NCI-H2029 (cell line): ENCODE results near the gene BIN1.

Experiments
- DNase-seq: peaks from one replicate; lab custom pipeline; 2025; lab: John Stamatoyannopoulos, UW

The BIN1 gene

DNA sequence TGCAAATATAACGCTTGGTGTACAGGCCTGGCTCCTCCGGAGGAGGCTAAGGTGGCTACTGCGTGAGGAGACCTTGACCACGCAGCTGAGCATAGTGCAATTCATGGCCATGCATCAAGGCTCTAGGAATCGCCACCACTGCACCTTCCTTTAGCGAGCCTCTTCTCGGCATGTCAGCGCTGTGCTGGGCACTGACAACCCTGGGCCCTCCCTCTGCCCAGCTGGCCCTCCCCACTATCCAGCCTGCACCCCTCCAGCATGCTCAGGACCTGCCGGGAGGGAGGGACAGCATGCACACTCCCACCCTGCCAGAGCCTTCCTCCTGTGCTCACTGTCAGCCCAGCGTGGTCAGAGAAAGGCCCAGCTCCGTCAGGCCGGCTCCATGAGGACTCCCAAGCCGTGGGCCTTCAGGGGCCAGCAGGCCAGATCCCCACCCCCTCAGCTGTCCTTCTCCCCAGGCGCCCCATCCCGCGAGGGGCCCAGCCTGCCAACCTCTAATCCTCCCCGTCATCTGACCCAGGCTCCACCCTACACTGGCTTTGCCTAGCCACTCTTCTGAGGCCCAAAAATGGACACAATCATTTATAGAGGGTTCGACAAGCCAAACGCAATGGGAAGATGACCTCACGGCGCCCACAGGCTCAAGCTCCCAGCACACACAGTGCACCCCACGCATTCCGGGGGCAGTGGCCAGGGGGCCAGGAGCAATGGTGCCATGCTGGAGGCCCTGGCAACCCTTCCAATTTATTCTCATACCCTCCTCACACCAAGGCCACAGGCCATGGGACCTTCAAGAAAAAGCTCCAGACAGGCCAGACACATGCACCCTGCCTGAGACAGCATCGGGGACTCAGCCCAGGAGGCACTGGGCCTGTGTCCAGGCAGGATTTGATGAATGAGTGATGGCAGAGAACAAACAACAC is 3.5 kb downstream of the BIN1 start:
- DNase-seq: no peak

DNA sequence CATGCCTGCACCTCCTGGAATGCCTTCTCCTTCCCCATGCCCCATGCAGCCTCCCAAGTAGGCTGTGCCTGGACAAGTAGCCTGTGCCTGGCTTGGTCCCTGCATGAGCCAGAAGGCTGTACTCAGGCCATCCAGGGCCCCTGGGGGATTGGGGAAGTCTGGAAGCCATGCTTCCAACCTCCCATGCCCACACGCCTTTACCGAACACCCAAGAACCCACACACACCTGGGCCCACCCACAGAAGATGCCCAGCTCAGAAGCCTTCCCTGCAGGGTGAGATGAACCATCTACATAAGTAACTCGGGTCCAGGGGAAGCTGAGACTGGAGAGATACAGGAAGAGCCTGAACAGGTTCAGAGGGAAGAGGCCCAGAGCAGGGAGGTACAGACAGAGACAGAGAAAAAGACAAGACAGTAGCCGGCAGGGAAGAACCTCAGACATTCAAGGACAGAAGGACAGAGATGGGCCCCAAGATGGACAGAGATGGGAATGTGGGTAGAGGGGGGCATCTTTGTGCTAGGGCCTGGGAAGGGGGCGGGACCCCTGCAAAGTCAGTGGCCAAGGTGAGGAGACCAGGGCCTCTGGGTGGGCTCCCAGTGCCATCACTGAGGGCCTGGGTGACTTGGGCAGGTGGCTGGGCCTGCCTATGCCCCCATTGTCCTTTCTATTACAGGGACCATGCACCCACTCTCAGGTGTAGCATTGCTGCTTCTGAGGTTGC is 4.3 kb downstream of the BIN1 start:
- no peak for DNase-seq

DNA sequence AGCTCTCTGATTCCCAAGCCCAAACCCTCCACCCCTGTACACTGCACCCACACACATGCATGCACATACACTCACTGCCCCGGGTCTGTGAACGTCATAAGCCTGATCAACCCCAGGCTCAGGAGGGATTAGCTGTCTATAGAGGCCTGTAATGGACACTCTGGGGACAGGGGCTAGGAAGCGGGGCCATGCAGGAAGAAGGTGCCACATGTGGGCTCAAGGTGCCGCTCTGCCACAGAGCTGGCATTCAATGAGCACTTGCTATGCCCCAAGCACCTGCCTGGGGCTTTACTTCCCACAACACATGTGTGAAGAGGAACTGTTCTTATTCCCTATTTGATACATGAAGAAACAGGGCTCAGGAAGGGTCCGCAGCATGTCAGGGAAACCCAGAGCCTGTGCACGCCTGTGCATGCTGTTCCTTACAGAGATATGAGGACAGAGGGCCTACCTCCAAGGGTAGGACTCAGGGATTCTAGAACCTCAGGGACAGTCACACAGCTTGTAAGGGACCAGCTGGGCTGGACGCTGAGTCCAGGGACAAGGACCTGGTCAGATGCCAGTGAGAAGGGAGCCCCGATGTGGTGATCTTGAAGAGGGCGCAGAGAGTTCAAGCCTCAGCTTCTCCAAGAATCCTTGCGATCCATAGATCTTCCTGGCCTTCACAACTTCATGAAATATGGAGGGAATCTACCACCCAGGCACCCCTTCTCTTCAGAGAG is 5.0 kb downstream of the BIN1 start:
- DNase-seq: no peak

DNA sequence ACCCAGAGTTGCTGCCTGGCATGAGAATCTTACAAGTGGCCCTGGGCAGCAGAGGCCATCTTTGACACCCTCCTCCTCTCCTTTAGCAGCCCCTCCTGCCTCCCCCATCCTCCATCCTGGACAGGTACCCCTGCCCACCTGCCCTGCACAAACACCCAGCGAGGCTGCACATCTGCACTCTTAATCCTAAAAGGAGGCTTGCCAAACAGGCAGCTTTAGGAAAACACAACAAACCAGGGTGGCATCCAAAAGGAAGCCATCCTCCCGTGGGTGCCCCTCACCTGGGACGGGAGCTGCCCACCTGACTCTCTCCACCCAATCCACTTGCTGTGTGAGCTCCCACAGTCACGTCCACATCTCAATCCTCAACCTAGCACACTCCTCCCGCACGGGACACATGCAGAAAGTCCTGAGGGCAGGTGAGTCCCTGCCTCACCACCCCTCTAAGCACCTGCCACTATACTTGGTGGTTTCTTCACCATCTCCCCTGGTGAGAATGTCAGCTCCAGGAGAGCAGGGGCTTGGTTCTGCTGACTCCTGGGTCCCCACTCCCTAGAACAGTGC is 5.8 kb downstream of the BIN1 start:
- no peak for DNase-seq

DNA sequence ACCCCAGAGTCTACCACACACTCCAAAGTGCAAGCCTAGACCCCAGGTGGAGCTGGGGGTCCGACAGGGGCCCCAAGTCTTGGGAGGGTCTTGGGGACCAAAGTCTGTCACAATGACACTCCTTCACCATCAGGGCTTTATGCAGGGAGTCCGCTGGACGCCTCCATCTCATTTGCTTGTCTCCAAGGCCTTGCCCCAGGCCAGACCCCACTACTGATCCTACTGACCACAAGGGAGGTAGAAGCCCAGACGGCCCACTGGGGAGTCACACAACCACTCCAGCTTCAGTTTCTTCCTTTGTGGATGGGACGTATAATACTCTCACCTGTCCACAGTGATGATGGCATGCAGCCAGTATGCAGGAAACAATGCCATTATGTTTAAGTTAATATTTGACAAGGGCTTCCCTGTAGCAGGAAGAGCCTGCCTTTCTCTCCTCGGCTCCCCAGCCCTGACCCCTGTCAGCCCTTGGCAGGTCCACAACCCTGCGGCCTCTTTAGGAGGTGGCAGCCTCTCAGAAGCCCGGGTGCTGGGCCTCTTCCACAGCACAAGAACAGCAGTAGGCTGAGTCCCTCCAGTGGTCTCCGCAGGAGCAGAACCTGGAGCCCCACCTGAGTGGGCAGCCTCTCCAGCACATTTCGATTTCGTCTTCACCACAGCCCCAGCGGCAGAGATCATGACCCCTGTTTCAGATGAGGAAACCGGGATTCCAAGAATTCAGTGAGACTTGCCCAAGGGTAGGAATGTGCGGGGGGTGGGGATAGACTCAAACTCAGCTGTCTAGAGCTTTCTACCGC is 6.5 kb downstream of the BIN1 start:
- peak; percentile 74 for DNase-seq

DNA sequence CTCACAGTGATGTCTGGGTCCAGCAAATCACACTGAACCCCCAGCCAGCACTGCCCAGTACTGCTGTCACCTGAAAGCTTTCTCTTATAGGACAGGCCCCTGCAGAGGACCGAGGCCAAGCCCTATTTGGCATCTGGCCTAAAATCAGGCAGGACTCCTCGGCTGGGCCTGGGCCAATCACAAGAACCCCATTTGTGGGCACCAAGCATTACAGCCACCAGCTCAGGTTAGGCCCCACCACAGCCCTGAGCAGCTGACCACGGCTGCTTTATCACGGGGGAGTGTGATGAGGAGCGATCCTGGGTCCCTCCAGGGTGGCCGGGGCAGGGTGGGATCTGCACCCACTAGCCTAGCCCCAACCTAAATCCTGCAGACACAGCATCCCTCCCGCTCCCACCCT is 8.2 kb downstream of the BIN1 start:
- no peak for DNase-seq

DNA sequence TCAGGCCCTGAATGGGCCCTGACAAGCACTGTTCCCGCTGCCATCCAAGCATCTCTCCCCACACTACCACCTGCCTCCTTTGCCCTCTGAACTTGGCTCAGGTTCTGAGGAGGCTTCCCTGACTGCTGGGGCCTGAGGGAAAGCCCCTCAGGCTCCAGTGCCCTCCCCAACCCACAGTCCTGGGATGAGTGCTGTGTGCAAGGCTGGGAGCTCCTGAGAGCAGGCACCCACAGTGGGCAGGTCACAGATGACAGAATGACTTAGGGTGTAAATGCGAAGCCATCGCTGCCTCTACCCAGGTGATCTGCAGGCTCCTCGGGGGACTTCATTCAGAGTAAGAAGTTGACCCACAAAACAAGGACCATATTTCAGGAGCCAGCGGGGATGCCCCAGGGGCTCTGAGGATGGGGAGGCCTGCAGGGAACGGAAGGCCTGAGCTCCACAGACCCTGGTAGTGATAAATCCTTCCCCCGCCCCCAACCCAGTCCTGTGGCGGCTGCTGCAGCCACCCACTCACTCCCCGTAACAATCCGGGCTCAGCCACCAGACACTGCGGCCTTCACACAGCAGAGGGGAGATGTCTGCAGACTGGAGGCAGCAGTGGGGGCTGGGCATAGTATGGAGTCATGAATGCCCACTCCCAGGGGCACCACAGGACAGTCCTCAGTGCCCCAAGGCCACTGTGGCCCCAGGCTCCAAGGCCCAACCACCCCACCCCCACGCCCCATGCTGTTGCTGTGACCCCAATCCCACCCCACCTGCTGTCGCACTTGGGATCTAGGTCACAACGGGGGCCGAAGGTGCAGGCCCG is 8.9 kb downstream of the BIN1 start:
- no peak for DNase-seq

DNA sequence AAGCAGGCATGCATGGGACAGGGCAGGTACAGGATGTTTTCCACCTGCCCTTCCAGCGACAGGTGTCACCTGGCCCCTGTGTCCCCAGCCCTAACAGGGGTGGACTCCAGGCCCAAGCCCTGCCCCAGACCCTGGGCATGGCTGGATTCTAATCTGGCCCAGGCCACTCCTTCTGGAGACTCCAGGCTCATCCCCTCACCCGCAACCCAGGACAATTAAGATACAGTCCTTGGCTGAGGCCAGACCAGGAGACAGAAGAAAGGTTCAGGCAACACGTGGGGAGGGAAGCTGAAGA is 9.5 kb downstream of the BIN1 start:
- no peak for DNase-seq

DNA sequence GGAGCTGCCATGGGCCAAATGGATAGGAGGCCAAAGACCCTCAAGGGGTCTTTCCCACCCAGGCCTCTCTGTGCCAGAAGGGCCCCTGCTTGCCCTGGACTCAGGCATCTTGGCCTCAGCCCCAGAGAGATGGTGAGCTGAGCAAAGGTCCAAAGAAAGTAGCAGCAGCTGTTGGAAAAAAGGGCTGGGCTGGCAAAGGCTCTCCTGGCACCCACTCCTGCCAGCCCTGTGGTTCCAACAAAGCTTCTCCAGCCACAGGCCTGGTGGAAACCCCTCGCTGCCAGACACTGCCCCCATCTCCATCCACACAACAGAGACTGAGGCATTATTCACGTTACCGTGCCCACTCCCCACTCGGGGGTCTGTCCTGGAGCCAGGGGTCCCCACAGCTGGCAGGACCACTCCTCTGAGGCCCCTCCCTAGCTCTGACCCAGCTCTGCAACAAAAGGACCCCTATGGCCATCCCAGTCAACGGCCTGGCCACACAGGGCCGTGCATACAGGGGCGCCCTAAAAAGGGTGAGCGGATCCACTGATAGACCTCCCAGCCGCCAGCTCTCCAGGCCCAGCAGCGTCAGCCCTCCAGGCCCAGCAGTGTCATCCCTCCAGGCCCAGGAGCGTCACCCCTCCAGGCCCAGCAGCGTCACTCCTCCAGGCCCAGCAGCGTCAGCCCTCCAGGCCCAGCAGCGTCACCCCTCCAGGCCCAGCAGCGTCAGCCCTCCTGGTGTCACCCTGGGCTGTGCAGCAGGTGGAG is 10.1 kb downstream of the BIN1 start:
- DNase-seq: no peak

DNA sequence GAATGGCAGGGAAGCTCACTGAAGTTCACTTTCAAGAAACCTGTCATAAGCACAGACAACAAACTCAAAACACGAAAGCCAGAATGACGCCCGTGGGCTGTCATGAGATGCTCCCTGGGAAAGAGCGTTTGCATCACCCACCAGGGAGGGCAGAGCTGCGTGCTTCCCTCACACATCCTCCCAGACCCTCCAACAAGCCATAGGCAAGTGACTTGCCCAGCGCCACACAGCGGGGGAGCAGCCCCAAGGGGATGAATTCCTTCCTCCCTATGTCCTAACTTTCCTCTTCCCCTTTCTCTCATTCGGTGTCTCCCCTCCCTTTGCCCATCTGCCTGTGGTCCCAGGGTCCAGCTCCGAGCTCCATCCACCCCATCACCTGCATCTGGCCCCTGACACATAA is 10.7 kb downstream of the BIN1 start:
- DNase-seq: no peak

DNA sequence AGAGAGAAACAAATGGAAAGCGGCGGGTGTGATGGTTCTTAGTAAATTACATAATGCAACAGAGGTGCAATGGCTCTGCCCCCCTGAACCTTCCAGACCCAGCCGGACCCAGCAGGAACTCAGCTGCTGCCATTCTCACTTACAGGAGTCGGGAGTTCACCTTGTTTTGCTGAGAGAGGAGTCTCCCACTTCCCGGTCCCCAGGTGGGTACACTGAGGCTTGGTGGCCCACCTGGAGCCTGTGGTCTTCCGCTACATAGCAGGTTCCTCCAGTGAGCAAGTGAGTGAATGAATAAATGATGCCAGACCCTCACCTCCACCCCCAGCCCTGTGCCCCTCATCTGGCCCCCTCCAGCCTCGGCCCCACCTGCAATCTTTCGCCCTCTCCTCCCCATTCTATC is 11.2 kb downstream of the BIN1 start:
- DNase-seq: no peak

DNA sequence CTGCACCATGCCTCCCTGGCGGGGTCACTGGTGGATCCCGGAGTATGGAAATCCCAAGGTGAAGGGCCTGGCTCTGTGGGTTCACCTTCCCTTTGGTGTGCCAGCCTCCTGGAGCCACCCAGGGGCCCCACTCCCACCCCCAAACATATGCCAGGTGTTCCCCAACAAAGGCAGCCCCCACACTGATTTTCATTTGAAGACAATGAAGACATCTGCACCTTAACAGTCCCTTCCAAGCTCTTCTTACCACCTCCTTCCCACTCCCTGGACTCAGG is 11.7 kb downstream of the BIN1 start:
- DNase-seq: no peak

DNA sequence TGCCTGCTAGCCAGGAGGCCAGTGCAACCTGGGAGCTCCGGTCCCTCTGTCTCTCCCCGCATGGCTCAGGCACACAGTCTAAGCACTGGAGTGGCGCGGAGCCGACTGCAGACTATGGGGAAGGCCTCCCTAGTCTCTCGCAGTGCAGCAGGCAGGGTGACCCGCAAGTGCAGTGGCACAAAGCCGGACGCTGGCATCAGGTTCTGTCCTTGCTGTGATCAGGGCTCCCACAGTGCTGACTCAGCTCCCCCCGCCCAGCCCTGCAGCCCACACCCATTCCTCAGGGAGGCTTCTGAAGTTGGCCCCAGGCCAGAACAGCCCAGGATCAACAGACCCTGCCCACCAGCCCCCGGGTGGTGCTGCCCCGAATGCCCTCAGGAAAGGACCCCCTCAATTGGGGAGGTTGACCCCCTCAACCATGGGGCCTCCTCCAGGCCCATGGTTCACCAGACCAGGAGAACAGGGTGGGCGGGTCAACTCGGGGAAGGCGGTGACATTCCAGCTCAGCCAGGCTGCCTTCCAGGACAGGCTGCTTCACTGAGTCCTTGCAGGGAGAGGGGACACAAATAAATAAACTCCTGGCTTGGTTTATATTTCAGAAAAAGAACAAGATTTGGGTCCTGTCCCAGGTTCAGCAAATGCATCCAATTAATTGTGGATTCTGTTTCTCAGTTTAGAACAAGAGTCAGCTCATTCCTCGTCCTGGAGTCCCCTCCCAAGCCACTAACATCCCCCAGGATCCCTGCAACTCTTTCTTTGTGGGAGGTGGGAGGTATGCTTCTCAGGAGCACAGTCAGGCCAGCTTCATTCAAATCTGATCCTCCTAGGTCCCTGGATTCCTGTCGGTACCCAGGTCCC is 12.2 kb downstream of the BIN1 start:
- DNase-seq: no peak

DNA sequence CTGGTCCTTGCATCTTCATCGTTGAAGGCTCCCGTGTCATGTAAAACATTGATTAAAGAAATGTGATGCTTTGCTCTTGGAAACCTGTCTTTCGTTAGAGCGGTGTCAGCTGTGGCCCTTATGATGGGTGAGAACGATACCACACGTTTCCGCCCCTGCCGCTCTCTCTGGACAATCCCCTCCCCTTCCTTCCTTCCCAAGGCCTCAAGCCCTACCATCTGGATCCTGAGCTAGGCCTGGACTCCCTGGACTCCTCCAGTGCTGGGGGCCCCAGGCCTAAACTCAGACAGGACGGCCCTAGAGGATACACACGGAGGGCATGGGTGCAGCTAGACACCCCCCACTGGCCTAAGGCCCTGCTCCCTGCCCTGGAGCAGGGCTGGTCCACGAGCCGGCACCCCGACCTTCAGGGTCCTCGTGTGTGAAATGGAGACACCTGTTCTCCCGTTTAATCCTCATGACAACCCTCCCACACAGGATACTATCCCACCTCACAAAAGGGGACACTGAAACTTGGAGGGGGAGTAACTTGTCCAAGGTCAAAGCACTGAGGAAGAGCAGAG is 13.2 kb downstream of the BIN1 start:
- DNase-seq: no peak

DNA sequence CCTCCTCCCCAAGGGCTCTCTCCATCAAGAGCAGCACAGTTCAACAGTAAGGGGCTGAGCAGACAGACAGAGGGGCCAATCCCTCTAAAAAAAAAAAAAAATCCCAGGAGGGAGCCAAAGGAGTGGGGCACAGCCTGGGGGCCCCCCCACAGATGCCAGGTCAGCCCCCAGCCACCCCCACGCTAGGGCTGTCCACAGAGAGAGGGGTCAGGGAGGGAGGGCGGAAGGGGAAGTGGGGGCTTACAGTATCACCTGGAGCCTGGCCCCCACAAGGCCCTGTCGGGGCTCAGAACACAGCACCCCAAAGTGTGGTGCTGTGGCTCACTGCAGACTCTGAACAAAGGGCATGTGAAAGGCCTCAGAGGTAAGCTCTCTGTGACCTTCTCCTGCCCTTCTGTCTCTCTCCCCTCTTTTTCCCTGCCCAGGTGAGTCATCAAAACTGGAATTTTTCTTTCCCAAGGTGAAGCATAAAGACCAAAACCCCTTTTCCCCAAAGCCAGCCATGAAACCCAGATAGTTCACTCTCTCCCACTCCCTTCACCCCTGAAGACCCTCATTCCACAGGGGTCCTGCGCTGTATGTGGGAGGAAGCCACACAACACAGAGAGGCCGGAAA is 13.9 kb downstream of the BIN1 start:
- no peak for DNase-seq

DNA sequence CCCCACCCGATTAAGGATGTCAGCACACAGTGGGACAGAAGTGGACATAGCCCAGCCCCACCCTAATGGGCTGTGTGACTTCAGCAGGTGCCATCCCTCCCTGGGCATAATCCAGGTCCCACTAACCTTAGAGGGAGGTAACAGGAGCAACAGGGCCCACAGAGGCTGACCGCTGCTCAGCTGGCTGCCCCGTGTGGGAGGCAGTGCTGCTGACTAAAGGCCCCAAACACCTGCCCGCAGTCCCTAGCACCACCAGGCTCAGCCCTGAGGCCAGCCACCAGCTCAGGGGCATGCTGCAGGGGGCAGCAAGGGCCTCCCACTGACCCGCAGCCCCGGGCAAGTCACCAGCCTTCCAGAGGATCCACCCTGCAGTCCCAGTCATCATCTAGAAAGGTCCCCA is 14.6 kb downstream of the BIN1 start:
- DNase-seq: no peak

DNA sequence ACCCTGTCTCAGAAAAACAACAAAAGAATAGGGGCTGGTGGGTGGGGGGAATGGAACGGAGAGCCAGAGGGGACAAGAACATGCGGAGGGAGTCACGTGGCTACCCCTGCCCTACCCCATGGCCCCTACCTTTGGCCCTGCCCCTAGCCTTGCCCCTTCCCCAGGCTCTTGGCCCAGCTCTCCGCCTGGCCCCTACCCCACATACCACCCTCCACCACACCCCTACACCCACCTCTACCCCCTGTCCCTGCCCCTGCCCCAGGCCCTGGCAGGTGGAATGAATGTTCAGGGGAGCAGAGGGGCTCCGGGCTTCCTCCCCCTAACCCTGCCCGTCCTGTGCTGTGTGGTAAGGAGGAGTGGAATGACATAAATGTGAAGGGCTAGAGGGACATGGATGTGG is 15.1 kb downstream of the BIN1 start:
- DNase-seq: no peak

DNA sequence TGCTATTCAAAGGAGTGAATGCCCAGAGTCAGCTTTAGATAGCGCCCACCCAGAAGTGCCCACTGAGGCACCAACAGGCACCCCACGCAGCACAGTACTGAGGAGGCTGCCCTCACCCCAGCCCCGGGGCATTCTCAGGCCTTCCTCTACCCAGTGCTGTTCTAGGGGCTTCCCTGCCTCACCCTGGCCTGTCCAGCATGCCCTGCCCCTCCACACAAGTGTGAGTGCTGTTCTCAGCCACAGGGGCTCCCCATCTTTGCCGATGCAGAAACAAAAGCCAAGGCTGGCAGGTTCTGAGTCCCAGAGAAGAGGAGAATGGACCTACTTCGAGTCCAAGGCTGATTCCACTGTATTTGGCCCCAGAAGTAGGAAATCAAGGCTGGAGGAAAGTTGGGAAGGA is 15.8 kb downstream of the BIN1 start:
- no peak for DNase-seq
